HepG2 (cell line): ENCODE results near the gene NT5M. TPM values are rescaled to one million over a fixed set of nuclear protein-coding genes. Genes with fewer than 3 reads are reported as not detected.

Experiments
- ATAC-seq: fragments of 200-7000 bp; cut with Tn5 transposase; 3 replicates; pipeline ENCODE4 v1.9.1; 2020; ENCODE audit warnings: mild to moderate bottlenecking, moderate library complexity
- BruUV-seq: library from RNA; stranded (reverse); fragments of 400-500 nt; replicated peaks from 2 replicates; lab custom pipeline; 2021; lab: Mats Ljungman, UMichigan
- CTCF ChIA-PET: fragments of 300-600 bp; formaldehyde crosslinking; extraction: SDS; loops from one replicate; lab custom pipeline; 2021; ENCODE audit warnings: low total read pairs, inconsistent platforms, low intra/inter-chr PET ratio; lab: Yijun Ruan, JAX
- POLR2A ChIA-PET: fragments of 350-600 bp; sonication (Branson Sonifier 250); formaldehyde crosslinking; loops from one replicate; lab custom pipeline; 2020; ENCODE audit warnings: antibody characterized with exemption, inconsistent platforms; lab: Yijun Ruan, JAX
- DNase-seq: peaks from one replicate; pipeline ENCODE4 v3.0.0-alpha.2; 2015; ENCODE audit warnings: low spot score
- FAIRE-seq: peaks from 3 replicates; lab custom pipeline; 2011; peaks lifted over from hg19 to GRCh38; lab: Jason Lieb, UNC
- H2AFZ ChIP-seq: one replicate; pipeline ENCODE4 v1.6.1; 2011; ENCODE audit warnings: low read length, inconsistent platforms
- H3K27ac ChIP-seq: fragments of 300-600 bp; 3 replicates; pipeline ENCODE4 v1.8.0; 2011; ENCODE audit warnings: mixed run types, mild to moderate bottlenecking, mixed read lengths, low read length, inconsistent platforms; ENCODE audit not compliant: insufficient read depth; ENCODE audit errors: extremely low read length
- H3K27me3 ChIP-seq, 2 experiments: fragments of 200-600 bp in 1 of 2; 2 replicates in 1 of 2; 3 replicates in 1 of 2; pipeline versions ENCODE4 v1.6.0 to v1.8.0; 2011; ENCODE audit warnings: low read length in 2 of 2, mild to moderate bottlenecking in 2 of 2, moderate library complexity in 2 of 2, inconsistent platforms in 1 of 2; ENCODE audit not compliant: insufficient read depth in 2 of 2, control insufficient read depth in 1 of 2
- H3K36me3 ChIP-seq, 2 experiments: fragments of 200-600 bp in 1 of 2; replicated peaks in 1 of 2; 2 replicates in 1 of 2; 3 replicates in 1 of 2; pipeline versions ENCODE4 v1.5.1 to v1.8.0; 2011; ENCODE audit warnings: low read length in 2 of 2, inconsistent platforms in 1 of 2; ENCODE audit not compliant: insufficient read depth in 2 of 2, control insufficient read depth in 1 of 2
- H3K4me1 ChIP-seq: 2 replicates; pipeline ENCODE4 v1.5.1; 2012; ENCODE audit warnings: low read length, inconsistent platforms; ENCODE audit not compliant: insufficient read depth
- H3K4me2 ChIP-seq: 2 replicates; pipeline ENCODE4 v1.6.0; 2011; ENCODE audit warnings: low read depth, low read length, inconsistent platforms
- H3K4me3 ChIP-seq, 3 experiments: fragments of 200-600 bp in 1 of 3; sonication (generic), shearing (Covaris generic) in 1 of 3; replicated peaks in 1 of 3; 2 replicates each; pipeline ENCODE4 v1.5.1; 2011 to 2016; ENCODE audit warnings: low read length in 3 of 3, inconsistent platforms in 2 of 3, low read depth in 2 of 3, mild to moderate bottlenecking in 2 of 3, control low read depth in 1 of 3, mixed read lengths in 1 of 3; ENCODE audit not compliant: insufficient read depth in 1 of 3
- H3K79me2 ChIP-seq: one replicate; pipeline ENCODE4 v1.6.1; 2011; ENCODE audit warnings: low read length, inconsistent platforms; ENCODE audit not compliant: insufficient read depth
- H3K9ac ChIP-seq: 2 replicates; pipeline ENCODE4 v1.6.0; 2011; ENCODE audit warnings: mild to moderate bottlenecking, low read depth, low read length, inconsistent platforms; ENCODE audit not compliant: insufficient read depth
- H3K9me3 ChIP-seq: 2 replicates; pipeline ENCODE4 v1.5.1; 2012; ENCODE audit warnings: mild to moderate bottlenecking, low read length
- H4K20me1 ChIP-seq: 2 replicates; pipeline ENCODE4 v1.6.0; 2011; ENCODE audit warnings: inconsistent platforms, mild to moderate bottlenecking, low read length, moderate library complexity; ENCODE audit not compliant: insufficient read depth
- FOSL2 ChIP-seq: sonication (generic); formaldehyde crosslinking; IDR thresholded peaks from 2 replicates; pipeline ENCODE4 v1.4.0; 2020; ENCODE audit warnings: missing genetic modification reagents
- HNRNPL ChIP-seq: fragments of 200-400 bp; formaldehyde crosslinking; IDR thresholded peaks from 2 replicates; pipeline ENCODE4 v1.6.1; 2017; ENCODE audit warnings: mild to moderate bottlenecking, low read depth, low read length
- SIN3A ChIP-seq: IDR thresholded peaks from 2 replicates; pipeline ENCODE4 v1.6.1; 2011; ENCODE audit warnings: low read depth, mild to moderate bottlenecking, control low read depth, low read length, borderline replicate concordance
- ZFP41 ChIP-seq: sonication (generic); formaldehyde crosslinking; IDR thresholded peaks from 2 replicates; pipeline ENCODE4 v1.4.0; 2020; ENCODE audit warnings: mild to moderate bottlenecking, missing genetic modification reagents, borderline replicate concordance
- ZNF24 ChIP-seq: fragments of 450-650 bp; IDR thresholded peaks from 2 replicates; pipeline ENCODE4 v1.6.1; 2017; ENCODE audit warnings: antibody characterized with exemption, mild to moderate bottlenecking
- WGBS: methylation state at CpG from one replicate; pipeline ENCODE4 v1.1.6; 2017; ENCODE audit warnings: low lambda C conversion rate; 5-methylcytosine and 5-hydroxymethylcytosine counted together
- in situ Hi-C: cut with HindIII; loops from 2 replicates; pipeline ENCODE4 v1.10.0; 2017; ENCODE audit warnings: low pct_unique_long_range_greater_than_20kb; ENCODE audit not compliant: extremely low pct_ligation_motif_present
- intact Hi-C: fragments of 100-400 bp; cut with micrococcal nuclease; formaldehyde crosslinking; loops from one replicate; pipeline ENCODE4 v1.10.0; 2022; ENCODE audit not compliant: unreplicated experiment
- polyA plus RNA-seq, 8 experiments: library from polyadenylated mRNA; depleted of rRNA in 3 of 8; stranded (reverse) in 7 of 8; unstranded in 1 of 8; fragments of >200 nt; fragmentation: Illumina TruSeq in 4 of 8; extraction: Trizol in 4 of 8; gene quantifications; 2 replicates each; pipeline versions ENCODE4 v1.2.1 to v1.2.3, GENCODE V29; 2011 to 2016; ENCODE audit warnings: low read depth in 4 of 8, missing spikeins in 1 of 8, mixed read lengths in 1 of 8; ENCODE audit not compliant: insufficient read depth in 1 of 8
- total RNA-seq, 5 experiments: library from RNA; depleted of rRNA; stranded (reverse); fragments of >200 nt; fragmentation: Illumina TruSeq; extraction: Trizol; gene quantifications; 2 replicates each; pipeline ENCODE4 v1.2.3, GENCODE V29; 2016; ENCODE audit warnings: low read depth in 1 of 5
- TF ChIP-seq, protein P1 (sequence below): sonication (generic); formaldehyde crosslinking; conservative IDR thresholded peaks from 2 replicates; pipeline ENCODE4 v1.8.0; 2022; ENCODE audit warnings: low read depth, missing genetic modification reagents
- TF ChIP-seq, protein P2 (sequence below): sonication (generic); formaldehyde crosslinking; IDR thresholded peaks from 2 replicates; pipeline ENCODE4 v1.5.1; 2020; ENCODE audit warnings: mild to moderate bottlenecking, missing genetic modification reagents, borderline replicate concordance
- TF ChIP-seq, protein P3 (sequence below): IDR thresholded peaks from 2 replicates; pipeline ENCODE4 v1.6.1; 2018; ENCODE audit warnings: missing genetic modification reagents
- TF ChIP-seq, protein P4 (sequence below): IDR thresholded peaks from 2 replicates; pipeline ENCODE4 v1.6.1; 2016

Gene NT5M
- total and polyA plus RNA-seq, 2 of the 13 experiments (the other 11 are each of a cell fraction or from before 2014, with no cell fraction given): 0.55 to 0.78 TPM

DNA sequence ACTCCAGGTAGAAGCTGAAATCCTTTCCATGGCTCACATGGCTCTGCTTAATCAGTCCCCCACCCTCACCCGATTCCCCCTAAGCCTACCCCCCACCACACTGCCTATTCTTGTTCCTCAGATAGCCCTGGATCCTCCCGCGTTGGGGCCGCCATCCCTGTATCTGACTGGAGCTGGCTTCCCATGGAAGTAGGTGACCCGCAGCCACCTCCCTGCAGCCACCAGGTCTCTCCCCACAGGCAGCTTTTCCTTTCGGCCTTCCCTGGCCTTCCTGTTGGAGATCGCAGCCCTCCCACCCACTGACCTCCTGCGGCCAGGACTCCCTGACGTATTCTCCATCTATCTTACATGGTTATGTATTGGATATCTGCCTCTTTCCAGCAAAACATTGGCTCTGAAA is 91.3 kb downstream of the NT5M start:
- WGBS: 40% methylated on average over 9 of the region's 9 CpGs
- no TSS peak for BruUV-seq
- no peak overlapping the region for H3K27ac ChIP-seq
- H3K79me2 ChIP-seq: no peaks in the 10 kb centered on the region
- H3K9ac ChIP-seq: no peak overlapping the region
- H4K20me1 ChIP-seq: no peaks in the 10 kb centered on the region
- ATAC-seq (no peak), FAIRE-seq (no peak), DNase-seq (no peak)
- TF ChIP-seq, protein P1, sequence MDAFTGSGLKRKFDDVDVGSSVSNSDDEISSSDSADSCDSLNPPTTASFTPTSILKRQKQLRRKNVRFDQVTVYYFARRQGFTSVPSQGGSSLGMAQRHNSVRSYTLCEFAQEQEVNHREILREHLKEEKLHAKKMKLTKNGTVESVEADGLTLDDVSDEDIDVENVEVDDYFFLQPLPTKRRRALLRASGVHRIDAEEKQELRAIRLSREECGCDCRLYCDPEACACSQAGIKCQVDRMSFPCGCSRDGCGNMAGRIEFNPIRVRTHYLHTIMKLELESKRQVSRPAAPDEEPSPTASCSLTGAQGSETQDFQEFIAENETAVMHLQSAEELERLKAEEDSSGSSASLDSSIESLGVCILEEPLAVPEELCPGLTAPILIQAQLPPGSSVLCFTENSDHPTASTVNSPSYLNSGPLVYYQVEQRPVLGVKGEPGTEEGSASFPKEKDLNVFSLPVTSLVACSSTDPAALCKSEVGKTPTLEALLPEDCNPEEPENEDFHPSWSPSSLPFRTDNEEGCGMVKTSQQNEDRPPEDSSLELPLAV (CRISPR knock-in tag): no peak
- no peak for TF ChIP-seq HNRNPL
- TF ChIP-seq SIN3A: no peak
- TF ChIP-seq, protein P2, sequence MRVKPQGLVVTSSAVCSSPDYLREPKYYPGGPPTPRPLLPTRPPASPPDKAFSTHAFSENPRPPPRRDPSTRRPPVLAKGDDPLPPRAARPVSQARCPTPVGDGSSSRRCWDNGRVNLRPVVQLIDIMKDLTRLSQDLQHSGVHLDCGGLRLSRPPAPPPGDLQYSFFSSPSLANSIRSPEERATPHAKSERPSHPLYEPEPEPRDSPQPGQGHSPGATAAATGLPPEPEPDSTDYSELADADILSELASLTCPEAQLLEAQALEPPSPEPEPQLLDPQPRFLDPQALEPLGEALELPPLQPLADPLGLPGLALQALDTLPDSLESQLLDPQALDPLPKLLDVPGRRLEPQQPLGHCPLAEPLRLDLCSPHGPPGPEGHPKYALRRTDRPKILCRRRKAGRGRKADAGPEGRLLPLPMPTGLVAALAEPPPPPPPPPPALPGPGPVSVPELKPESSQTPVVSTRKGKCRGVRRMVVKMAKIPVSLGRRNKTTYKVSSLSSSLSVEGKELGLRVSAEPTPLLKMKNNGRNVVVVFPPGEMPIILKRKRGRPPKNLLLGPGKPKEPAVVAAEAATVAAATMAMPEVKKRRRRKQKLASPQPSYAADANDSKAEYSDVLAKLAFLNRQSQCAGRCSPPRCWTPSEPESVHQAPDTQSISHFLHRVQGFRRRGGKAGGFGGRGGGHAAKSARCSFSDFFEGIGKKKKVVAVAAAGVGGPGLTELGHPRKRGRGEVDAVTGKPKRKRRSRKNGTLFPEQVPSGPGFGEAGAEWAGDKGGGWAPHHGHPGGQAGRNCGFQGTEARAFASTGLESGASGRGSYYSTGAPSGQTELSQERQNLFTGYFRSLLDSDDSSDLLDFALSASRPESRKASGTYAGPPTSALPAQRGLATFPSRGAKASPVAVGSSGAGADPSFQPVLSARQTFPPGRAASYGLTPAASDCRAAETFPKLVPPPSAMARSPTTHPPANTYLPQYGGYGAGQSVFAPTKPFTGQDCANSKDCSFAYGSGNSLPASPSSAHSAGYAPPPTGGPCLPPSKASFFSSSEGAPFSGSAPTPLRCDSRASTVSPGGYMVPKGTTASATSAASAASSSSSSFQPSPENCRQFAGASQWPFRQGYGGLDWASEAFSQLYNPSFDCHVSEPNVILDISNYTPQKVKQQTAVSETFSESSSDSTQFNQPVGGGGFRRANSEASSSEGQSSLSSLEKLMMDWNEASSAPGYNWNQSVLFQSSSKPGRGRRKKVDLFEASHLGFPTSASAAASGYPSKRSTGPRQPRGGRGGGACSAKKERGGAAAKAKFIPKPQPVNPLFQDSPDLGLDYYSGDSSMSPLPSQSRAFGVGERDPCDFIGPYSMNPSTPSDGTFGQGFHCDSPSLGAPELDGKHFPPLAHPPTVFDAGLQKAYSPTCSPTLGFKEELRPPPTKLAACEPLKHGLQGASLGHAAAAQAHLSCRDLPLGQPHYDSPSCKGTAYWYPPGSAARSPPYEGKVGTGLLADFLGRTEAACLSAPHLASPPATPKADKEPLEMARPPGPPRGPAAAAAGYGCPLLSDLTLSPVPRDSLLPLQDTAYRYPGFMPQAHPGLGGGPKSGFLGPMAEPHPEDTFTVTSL (CRISPR knock-in tag): no peak
- TF ChIP-seq, protein P3, sequence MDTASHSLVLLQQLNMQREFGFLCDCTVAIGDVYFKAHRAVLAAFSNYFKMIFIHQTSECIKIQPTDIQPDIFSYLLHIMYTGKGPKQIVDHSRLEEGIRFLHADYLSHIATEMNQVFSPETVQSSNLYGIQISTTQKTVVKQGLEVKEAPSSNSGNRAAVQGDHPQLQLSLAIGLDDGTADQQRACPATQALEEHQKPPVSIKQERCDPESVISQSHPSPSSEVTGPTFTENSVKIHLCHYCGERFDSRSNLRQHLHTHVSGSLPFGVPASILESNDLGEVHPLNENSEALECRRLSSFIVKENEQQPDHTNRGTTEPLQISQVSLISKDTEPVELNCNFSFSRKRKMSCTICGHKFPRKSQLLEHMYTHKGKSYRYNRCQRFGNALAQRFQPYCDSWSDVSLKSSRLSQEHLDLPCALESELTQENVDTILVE: no peak
- no peak for TF ChIP-seq FOSL2 (CRISPR knock-in tag)
- no peak for TF ChIP-seq ZNF24
- TF ChIP-seq, protein P4, sequence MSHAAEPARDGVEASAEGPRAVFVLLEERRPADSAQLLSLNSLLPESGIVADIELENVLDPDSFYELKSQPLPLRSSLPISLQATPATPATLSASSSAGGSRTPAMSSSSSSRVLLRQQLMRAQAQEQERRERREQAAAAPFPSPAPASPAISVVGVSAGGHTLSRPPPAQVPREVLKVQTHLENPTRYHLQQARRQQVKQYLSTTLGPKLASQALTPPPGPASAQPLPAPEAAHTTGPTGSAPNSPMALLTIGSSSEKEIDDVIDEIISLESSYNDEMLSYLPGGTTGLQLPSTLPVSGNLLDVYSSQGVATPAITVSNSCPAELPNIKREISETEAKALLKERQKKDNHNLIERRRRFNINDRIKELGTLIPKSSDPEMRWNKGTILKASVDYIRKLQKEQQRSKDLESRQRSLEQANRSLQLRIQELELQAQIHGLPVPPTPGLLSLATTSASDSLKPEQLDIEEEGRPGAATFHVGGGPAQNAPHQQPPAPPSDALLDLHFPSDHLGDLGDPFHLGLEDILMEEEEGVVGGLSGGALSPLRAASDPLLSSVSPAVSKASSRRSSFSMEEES (CRISPR knock-in tag): no peak
- TF ChIP-seq ZFP41 (CRISPR knock-in tag): no peak
- intact Hi-C loops (no loop called here), in situ Hi-C loops (no loop called here)
- H3K36me3 ChIP-seq: no peaks in the 10 kb centered on the region
- H3K4me1 ChIP-seq: peaks cover 12% of the 10 kb centered on the region
- H3K27me3 ChIP-seq: peaks cover 1 to 23% of the 10 kb centered on the region in 2 experiments; a peak in 4 of 5 replicates
- POLR2A ChIA-PET: no interaction called here
- no peak overlapping the region for H3K4me2 ChIP-seq
- H3K4me3 ChIP-seq: no peak overlapping the region
- H3K9me3 ChIP-seq: no peaks in the 10 kb centered on the region
- CTCF ChIA-PET: no interaction called here
- H2AFZ ChIP-seq: no peak overlapping the region
